K562 (cell line): ENCODE measurements around the gene TRPV5. TPM values are rescaled to one million over a fixed set of nuclear protein-coding genes. Genes with fewer than 3 reads are reported as not detected.

Experiments
- ATF1 ChIP-seq, 2 experiments: fragments of 450-650 bp in 1 of 2; IDR thresholded peaks; 2 replicates each; pipeline ENCODE4 v1.6.1; 2016; ENCODE audit warnings: missing compliant biosample characterization in 1 of 2, missing genetic modification characterization in 1 of 2
- DPF2 ChIP-seq: fragments of 450-650 bp; IDR thresholded peaks from 2 replicates; pipeline ENCODE4 v1.6.1; 2016
- EWSR1 ChIP-seq: fragments of 450-650 bp; IDR thresholded peaks from 2 replicates; pipeline ENCODE4 v1.6.1; 2018; ENCODE audit warnings: borderline replicate concordance, mild to moderate bottlenecking, low read depth, moderate library complexity; ENCODE audit not compliant: partially characterized antibody
- HNRNPH1 ChIP-seq: fragments of 200-400 bp; formaldehyde crosslinking; optimal IDR thresholded peaks from 2 replicates; pipeline ENCODE3; 2017; ENCODE audit warnings: low read depth, mild to moderate bottlenecking, low read length, moderate library complexity
- MYBL2 ChIP-seq, 2 experiments: fragments of 450-650 bp in 1 of 2; sonication (generic) in 1 of 2; formaldehyde crosslinking in 1 of 2; IDR thresholded peaks; 2 replicates each; pipeline versions ENCODE4 v1.6.1 to v1.8.1; 2017 to 2022; ENCODE audit warnings: borderline replicate concordance in 1 of 2, inconsistent platforms in 1 of 2, low read depth in 1 of 2, mild to moderate bottlenecking in 1 of 2, missing genetic modification reagents in 1 of 2, moderate library complexity in 1 of 2
- NCOA4 ChIP-seq: fragments of 450-650 bp; IDR thresholded peaks from 2 replicates; pipeline ENCODE4 v1.6.1; 2018; ENCODE audit warnings: mild to moderate bottlenecking; ENCODE audit not compliant: partially characterized antibody
- PREB ChIP-seq: sonication (generic); formaldehyde crosslinking; IDR thresholded peaks from 2 replicates; pipeline ENCODE4 v1.8.1; 2023; ENCODE audit warnings: mild to moderate bottlenecking, missing genetic modification reagents
- RCOR1 ChIP-seq, 2 experiments: IDR thresholded peaks; 2 replicates each; pipeline ENCODE4 v1.6.1; 2012; ENCODE audit warnings: low read depth in 2 of 2, low read length in 2 of 2, borderline replicate concordance in 1 of 2, improper control_type of control experiment in 1 of 2
- STAG1 ChIP-seq: sonication (generic); formaldehyde crosslinking; IDR thresholded peaks from 2 replicates; pipeline ENCODE4 v1.5.0; 2020; ENCODE audit warnings: missing genetic modification reagents, borderline replicate concordance
- TAF9B ChIP-seq: fragments of 450-650 bp; IDR thresholded peaks from 2 replicates; pipeline ENCODE4 v1.6.1; 2018; ENCODE audit warnings: mild to moderate bottlenecking; ENCODE audit not compliant: partially characterized antibody
- U2AF2 ChIP-seq: fragments of 200-400 bp; formaldehyde crosslinking; optimal IDR thresholded peaks from 2 replicates; pipeline ENCODE3; 2017; ENCODE audit warnings: low read depth, mild to moderate bottlenecking, low read length
- USF2 ChIP-seq: sonication (generic); formaldehyde crosslinking; IDR thresholded peaks from 2 replicates; pipeline ENCODE4 v1.5.0; 2020; ENCODE audit warnings: missing genetic modification reagents
- XRCC3 ChIP-seq: fragments of 450-650 bp; IDR thresholded peaks from 2 replicates; pipeline ENCODE4 v1.6.1; 2017; ENCODE audit warnings: mild to moderate bottlenecking, moderate library complexity
- YBX1 ChIP-seq: fragments of 450-650 bp; IDR thresholded peaks from 2 replicates; pipeline ENCODE4 v1.7.1; 2016; ENCODE audit warnings: mild to moderate bottlenecking
- ZC3H11A ChIP-seq: IDR thresholded peaks from 2 replicates; pipeline ENCODE4 v1.6.1; 2012; ENCODE audit warnings: low read depth, low read length, improper control_type of control experiment
- ZNF407 ChIP-seq: fragments of 450-650 bp; IDR thresholded peaks from 2 replicates; pipeline ENCODE4 v1.6.1; 2016; ENCODE audit warnings: low read depth
- polyA plus RNA-seq, 8 experiments: library from polyadenylated mRNA; depleted of rRNA in 4 of 8; stranded (reverse) in 5 of 8; unstranded in 3 of 8; fragments of >200 nt; fragmentation: Nextera tagmentation in 2 of 8; fragmentation: Illumina TruSeq in 1 of 8; extraction: Ambion mirVana in 2 of 8; extraction: Trizol in 1 of 8; gene quantifications; 2 replicates each; pipeline versions ENCODE4 v1.2.1 to v1.2.3, GENCODE V29; 2011 to 2014; ENCODE audit warnings: inconsistent platforms in 1 of 8, missing spikeins in 1 of 8
- total RNA-seq, 7 experiments: library from RNA; depleted of rRNA in 6 of 7; stranded (reverse); fragments of >200 nt in 6 of 7; fragmentation: Illumina TruSeq in 2 of 7; extraction: Trizol in 2 of 7; gene quantifications; 2 replicates each; pipeline versions ENCODE4 v1.2.1 to v1.2.3, GENCODE V29; 2011 to 2021; ENCODE audit warnings: low replicate concordance in 1 of 7

Gene TRPV5
- total and polyA plus RNA-seq, 9 of the 15 experiments (the other 6 are each of a cell fraction or from before 2014, with no cell fraction given) = not detected

GRCh38 chr7:142956951-142957623 lies 23.5 kb upstream of the TRPV5 start (continued):
- TF ChIP-seq ZNF407 = no peak
- TF ChIP-seq DPF2 = peak; percentile 89
- no peak for TF ChIP-seq NCOA4
- TF ChIP-seq ATF1 (CRISPR knock-in tag; IDR thresholded peaks at IDR 0.05) = no peak
- no peak for TF ChIP-seq ATF1 (tag; IDR thresholded peaks at IDR 0.05)
- TF ChIP-seq YBX1 = no peak
- no peak for TF ChIP-seq USF2
- TF ChIP-seq TAF9B = no peak
- no peak for TF ChIP-seq STAG1 (CRISPR knock-in tag)
- TF ChIP-seq MYBL2 (IDR thresholded peaks at IDR 0.05; ENCODE audit: low read depth) = no peak
- TF ChIP-seq MYBL2 (CRISPR knock-in tag; IDR thresholded peaks at IDR 0.05; ENCODE audit: borderline replicate concordance) = no peak
- TF ChIP-seq EWSR1 = no peak
- TF ChIP-seq PREB (CRISPR knock-in tag) = no peak
- TF ChIP-seq ZC3H11A = no peak
- no peak for TF ChIP-seq XRCC3
- TF ChIP-seq U2AF2 = no peak
- no peak for TF ChIP-seq HNRNPH1
- peak in 1 of 2 experiments; percentile 97; a peak in 2 of 4 replicates for TF ChIP-seq RCOR1 (IDR thresholded peaks at IDR 0.05; ENCODE audit: borderline replicate concordance in 1 of 2, low read depth in 2 of 2, low read length in 2 of 2)
